GM21576 (cell line): Measurements from ENCODE around the gene STPG4.

Experiments
- ATAC-seq: cut with Tn5 transposase; IDR thresholded peaks from one replicate; pipeline ENCODE4 v1.9.1; 2021; ENCODE audit warnings: mild to moderate bottlenecking, moderate library complexity; ENCODE audit not compliant: unreplicated experiment

The STPG4 gene

GRCh38 chr2:47091118-47091517 is 64.0 kb downstream of the STPG4 start:
- ATAC-seq = no peak

GRCh38 chr2:47089083-47089464 is 66.0 kb downstream of the STPG4 start:
- no peak for ATAC-seq

- ATAC-seq = no peak
Measured at GRCh38 chr2:47088371-47089082, 66.6 kb downstream of the STPG4 start.

- ATAC-seq = no peak
Measured at GRCh38 chr2:47087051-47087450, 68.1 kb downstream of the STPG4 start.

- no peak for ATAC-seq
Measured at GRCh38 chr2:47086571-47086970, 68.5 kb downstream of the STPG4 start.

- ATAC-seq = no peak
Measured at GRCh38 chr2:47086054-47086471, 69.0 kb downstream of the STPG4 start.

GRCh38 chr2:47083886-47084687 is 71.0 kb downstream of the STPG4 start:
- no peak for ATAC-seq

- no peak for ATAC-seq
Measured at GRCh38 chr2:47083485-47083884, 71.6 kb downstream of the STPG4 start.

- no peak for ATAC-seq
Measured at GRCh38 chr2:47083005-47083404, 72.1 kb downstream of the STPG4 start.

GRCh38 chr2:47080888-47081301 is 74.2 kb downstream of the STPG4 start:
- ATAC-seq = no peak

- no peak for ATAC-seq
Measured at GRCh38 chr2:47079515-47080412, 75.3 kb downstream of the STPG4 start.

- no peak for ATAC-seq
Measured at GRCh38 chr2:47078541-47079482, 76.3 kb downstream of the STPG4 start.

GRCh38 chr2:47077442-47078117 is 77.5 kb downstream of the STPG4 start:
- ATAC-seq = no peak

- no peak for ATAC-seq
Measured at GRCh38 chr2:47076586-47077441, 78.3 kb downstream of the STPG4 start.

GRCh38 chr2:47076126-47076506 is 79.0 kb downstream of the STPG4 start:
- ATAC-seq = no peak

GRCh38 chr2:47075361-47076125 is 79.6 kb downstream of the STPG4 start:
- ATAC-seq = no peak

- no peak for ATAC-seq
Measured at GRCh38 chr2:47074691-47075090, 80.4 kb downstream of the STPG4 start.

- no peak for ATAC-seq
Measured at GRCh38 chr2:47073641-47074040, 81.5 kb downstream of the STPG4 start.
